Left forelimb (tissue), 1 donor: ENCODE measurements around the gene LRRC49.
"Not testable (repeated sequence)": the region's sequence is repeated elsewhere in the genome, so short reads cannot be mapped to it uniquely, and the experiment has no call there.

Experiments
- DNase-seq: peaks from one replicate; pipeline ENCODE4 v3.0.0-alpha.2; 2018; ENCODE audit warnings: low spot score

The LRRC49 gene

DNA sequence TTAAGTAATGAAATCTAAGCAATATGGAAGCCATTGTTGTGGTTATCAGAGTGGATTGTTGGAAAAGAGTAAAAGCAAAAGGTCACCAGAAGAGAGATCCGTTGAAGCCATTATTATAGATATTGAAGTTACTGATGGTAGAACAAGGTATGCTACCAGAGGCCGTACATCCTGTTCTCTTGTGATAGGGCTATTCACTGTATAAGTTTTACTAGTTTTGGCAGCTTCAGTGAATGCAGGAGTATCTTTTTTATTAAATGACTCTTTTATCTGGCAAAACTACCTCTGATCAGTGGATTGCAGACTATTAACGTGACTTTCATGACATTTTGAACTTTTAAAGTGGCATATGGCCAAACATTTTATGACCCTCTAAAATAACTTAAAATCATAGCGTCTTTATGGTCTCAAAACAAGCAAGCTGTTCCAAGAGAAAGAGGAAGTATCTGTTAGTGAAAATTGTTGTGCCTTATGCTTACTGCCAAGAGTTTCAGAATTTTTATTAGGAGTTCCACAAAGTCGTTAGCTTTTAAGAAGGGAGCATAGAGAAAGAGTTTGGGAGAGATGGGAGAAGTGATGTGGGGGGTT lies 102.9 kb downstream of the LRRC49 start:
- no peak for DNase-seq

DNA sequence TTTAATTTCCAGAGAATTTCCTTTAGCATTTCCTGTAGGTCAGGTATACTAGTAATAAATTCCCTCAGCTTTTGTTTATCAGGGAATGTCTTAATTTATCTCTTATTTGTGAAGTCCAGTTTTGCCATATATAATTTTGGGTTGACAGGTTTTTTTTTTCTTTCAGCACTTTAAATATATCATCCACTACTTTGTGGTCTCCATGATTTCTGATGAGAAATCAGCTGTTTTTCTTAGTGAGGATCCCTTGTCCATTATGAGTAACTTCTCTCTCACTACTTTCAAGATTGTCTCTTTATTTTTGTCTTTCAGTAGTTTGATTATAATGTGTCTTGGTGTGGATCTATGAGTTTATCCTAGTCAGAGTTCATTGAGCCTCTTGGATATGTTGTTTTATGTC lies 105.7 kb downstream of the LRRC49 start:
- DNase-seq = no peak

DNA sequence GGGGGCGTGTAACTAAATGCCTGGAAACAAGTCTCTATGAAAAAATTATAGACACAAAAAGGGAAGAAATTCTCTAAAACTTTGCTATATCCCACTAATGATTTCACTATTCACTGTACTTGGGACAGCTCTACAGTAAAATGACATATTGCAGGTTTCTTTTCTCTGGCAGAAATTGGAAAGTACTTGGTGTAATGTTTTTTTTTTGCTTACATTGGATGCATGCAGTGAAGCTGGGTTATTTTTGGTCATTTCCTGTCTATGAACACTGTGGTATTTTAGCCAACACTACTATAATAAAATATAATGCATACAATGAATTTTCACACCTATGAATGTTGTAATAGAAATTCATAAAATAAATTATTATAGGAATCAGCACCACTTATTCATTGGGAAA lies 109.7 kb downstream of the LRRC49 start:
- DNase-seq = no peak

DNA sequence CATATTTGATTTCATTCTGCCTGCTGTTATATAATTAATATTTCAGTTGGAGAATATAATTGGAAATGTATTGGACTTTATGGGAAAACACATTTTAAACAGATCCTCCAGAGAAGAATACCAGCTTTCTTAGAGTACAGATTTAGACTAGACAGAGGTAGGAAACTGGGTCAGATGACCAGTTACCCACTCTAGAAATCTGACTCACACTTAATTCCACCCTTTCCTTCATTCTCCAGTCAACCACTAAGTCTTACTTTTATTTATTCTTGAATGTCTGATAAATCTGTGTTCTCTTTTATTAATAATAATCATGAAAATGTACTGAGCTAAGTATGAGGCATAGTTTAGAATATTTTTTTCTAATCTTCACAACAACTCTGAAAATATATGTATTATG lies 110.7 kb downstream of the LRRC49 start:
- DNase-seq = no peak

DNA sequence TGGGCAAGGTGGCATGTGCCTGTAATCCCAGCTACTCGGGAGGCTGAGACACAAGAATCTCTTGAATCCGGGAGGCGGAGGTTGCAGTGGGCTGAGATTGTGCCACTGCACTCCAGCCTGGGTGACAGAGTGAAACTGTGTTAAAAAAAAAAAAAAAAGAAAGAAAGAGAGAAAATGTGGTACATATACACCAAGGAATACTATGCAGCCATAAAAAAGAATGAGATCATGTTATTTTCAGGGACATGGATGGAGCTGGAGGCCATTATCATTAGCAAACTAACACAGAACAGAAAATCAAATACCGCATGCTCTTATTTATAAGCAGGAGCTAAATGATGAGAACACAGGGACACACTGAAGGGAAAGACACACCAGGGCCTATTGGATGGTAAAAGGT lies 111.9 kb downstream of the LRRC49 start:
- not testable (repeated sequence) for DNase-seq

DNA sequence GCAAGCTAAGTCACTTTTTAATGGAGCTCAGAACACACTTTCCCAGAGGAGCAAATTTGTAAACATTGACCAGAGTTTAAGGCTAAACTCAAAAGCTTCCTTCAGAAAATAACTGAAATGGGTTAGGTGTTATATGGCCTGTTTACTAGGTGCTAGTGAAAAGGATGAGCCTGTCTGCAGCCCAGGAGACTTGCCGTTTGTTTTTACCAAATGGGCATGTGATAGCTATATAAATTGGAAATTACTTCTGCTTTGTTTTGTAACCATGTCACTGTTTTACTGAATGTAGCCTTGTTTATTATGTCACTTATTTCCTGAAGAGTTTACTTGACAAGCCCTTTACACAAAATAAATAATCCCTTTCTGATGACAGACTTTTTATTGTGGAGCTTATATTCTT lies 113.3 kb downstream of the LRRC49 start:
- DNase-seq = no peak

DNA sequence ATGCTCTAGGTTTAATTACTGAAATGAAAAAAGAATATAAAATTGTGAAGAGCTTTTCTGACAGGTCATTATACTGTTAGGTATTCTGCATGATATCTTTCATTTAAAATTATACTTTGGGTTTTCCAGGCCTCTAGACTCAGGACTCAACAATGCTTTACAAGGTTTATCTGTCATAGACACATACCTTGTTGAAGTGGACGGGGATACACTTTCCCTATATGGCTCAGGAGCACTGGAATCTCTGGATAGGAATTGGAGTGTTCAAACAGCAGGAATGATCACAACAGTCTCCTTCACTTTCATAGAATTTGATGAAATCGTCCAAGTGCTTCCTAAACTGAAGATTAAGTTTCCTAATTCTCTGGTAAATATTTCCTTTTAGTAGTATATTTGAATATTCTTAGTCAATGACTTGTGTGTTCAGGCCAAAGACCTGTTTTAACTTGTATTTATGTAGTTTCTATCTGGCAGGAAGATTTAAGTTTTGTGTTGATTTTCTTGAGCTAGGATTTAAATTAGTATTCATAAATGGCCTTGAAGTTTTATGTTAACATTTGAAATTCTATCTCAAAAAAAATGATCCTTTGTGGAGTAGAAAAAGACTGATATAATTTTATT lies 115.7 kb downstream of the LRRC49 start:
- no peak for DNase-seq

DNA sequence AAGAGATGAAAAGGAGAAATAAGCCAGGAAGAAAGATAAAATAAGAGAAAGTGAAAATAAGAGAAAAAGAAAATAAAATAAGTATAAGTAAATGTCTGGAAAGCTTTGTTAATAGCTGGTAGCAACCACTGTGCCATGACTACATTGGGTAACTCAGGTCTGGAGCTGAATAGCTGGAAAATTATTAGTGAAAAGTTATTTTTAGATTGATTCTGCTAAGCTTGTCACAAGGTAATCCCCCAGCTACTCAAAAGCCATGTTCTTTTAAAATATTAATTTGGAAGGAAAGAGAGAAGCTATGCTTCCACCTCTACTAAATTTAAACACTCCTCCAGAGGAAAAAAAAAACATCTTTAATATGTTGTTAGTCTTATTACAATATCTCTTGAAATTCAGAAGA lies 117.8 kb downstream of the LRRC49 start:
- no peak for DNase-seq

DNA sequence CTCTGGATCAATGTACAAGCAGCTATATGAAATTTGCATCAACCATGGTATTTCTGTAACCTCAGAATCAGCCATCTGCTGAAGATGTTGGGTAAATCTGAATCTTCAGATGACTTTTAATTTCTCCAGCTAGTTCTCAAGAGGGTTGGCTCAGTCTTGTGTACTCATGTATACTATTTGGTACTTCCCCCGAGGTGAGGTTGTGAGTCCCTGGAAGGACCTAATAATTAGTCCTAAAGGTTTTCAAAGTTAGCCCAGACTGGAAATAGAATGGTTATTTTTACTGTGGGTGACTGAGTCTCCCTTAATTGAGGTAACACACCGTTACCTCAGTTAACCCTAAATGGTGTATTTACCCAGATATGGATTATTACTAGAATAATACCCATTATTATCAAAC lies 118.4 kb downstream of the LRRC49 start:
- DNase-seq = no peak

DNA sequence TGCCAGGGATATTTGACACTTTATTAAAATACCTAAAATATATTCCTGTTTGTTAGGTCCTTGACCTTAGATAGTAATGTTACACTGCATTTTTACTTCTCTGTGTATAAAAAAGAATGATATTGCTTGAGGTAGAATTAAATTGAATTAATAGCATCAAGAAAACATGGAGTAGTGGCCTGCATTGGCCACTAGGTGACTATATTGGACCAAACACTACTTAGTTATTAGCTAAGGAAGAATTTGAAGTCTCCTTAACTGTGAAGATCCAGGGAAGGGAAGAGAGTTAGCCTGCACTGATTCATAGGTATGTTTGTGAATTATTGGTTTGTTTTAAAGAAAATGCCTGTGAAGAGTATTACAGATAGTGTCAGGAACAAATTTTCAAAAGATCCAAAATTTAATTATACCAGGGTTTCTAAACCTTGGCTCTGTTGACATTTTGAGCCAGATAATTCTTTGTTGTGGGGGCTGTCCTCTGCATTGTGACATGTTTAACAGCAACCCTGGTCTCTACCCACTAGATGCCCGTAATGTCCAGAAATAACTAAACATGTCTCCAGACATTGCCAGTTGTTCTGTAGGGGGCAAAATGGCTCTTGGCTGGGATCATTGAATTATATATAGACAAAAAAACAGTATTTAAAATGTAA lies 119.0 kb downstream of the LRRC49 start:
- DNase-seq = no peak

DNA sequence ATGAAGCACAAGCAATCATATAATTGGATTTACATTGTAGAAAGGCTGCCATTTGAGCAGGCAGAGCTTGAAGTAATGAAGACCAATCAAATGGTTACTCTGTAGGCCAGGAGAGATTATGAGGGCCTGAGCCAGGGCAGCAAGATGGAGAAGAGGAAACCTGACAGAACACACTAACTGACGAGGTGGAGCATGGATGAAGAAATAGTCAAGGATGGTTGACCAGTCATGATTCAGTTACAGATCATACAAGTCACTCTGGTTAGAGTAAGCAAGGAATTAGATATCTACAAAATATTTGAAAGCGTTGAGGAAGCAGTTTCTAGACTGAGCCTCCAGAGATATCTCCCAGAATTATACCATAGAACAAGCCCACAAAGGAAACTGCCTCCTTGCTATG lies 120.8 kb downstream of the LRRC49 start:
- no peak for DNase-seq

DNA sequence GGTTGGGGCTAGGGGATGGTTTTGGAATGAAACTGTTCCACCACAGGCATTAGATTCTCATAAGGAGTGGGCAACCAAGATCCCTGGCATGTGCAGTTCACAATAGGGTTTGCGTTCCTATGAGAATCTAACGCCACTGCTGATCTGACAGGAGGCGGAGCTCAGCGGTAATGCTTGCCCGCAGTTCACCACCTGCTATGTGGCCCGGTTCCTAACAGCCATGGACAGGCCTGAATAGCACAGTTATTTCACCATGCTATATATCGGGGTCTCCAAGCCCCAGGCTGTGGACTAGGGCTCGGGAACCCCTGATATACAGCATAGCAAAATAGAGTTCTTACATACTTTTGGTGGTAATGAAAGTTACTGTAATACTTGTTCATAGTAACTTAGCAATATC lies 122.7 kb downstream of the LRRC49 start:
- DNase-seq = no peak

DNA sequence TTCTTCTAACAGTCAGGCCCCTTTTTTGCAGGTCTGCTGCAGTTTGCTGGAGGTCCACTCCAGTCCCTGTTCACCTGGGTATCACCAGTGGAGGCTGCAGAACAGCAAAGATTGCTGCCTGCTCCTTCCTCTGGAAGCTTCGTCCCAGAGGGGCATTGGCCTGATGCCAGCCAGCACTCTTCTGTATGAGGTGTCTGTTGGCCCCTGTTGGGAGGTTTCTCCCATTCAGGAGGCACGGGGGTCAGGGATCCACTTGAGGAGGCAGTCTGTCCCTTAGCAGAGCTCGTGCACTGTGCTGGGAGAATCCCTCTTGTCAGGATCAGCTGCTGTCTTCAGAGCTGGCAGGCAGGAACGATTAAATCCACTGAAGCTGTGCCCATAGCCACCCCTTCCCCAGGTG lies 138.6 kb downstream of the LRRC49 start:
- not testable (repeated sequence) for DNase-seq

DNA sequence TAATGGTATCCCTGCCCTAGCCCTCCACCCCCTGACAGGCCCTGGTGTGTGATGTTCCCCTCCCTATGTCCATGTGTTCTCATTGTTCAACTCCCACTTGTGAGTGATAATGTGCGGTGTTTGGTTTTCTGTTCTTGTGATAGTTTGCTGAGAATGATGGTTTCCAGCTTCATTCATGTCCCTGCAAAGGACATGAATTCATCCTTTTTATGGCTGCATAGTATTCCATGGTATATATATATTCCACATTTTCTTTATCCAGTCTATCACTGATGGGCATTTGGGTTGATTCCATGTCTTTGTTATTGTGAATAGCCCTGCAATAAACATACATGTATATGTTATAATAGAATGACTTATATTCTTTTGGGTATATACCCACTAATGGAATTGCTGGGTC lies 142.9 kb downstream of the LRRC49 start:
- DNase-seq = not testable (repeated sequence)

DNA sequence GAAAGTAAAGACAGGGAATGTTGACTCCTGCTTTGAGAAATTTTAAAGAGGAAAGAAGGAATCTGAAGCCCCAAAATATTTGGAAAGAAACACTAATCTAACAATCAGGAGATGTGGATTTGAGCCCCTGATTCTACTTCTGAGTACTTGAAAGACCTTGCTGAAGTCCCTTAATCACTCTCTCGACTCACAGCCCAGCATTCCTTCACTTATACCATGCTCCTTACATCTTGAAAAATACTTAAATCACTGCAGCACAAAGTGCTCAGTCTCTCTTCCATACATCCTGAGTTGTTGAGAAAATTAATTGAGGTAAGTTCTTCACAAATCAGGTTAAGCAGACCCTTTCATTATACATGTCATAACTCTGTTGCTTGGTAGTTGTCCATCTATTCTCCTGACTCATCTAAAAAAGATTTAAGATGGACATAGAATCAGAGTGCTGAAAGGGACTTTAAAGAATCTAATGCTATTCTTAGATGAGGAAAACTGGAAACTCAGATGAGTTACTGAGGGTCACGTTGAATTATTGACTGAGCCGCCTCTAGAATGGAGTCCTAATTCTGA lies 149.8 kb downstream of the LRRC49 start:
- DNase-seq = no peak

DNA sequence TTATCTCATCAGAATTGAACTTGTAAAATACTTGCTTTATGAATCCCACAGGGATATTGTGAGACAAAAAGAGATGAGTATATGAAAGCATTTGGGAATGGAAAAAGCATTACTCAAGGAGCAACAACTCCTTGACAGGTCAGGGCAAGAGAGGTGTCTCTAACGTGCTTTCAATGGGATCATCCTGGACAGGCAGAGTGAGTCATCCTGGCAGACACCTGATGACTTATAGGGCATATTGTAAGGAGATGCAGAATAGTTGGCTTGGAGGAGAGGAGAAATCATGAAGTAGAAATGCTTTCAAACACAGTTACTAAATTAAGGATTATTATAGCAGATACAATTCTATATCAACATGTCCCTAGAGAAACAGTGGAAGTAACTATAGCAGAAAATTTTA lies 150.7 kb downstream of the LRRC49 start:
- no peak for DNase-seq

DNA sequence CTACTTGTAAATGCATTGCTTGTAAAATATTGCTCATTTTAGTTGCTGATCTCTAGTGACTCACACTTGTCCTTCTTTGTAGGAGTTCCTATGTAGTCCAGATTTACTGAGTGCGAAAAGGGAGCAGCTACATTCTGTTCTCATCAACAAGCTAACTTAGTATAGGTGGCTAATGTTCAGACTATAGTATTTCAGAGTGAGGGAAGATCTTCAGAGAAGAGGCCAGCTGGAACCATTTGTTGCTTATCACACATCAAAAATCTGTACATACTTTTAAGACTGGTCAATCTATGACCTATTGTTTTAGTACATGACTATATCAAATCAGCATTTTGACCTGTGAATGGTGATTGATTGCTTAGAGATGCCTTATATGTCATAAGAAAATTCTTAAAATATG lies 151.4 kb downstream of the LRRC49 start:
- DNase-seq = no peak

DNA sequence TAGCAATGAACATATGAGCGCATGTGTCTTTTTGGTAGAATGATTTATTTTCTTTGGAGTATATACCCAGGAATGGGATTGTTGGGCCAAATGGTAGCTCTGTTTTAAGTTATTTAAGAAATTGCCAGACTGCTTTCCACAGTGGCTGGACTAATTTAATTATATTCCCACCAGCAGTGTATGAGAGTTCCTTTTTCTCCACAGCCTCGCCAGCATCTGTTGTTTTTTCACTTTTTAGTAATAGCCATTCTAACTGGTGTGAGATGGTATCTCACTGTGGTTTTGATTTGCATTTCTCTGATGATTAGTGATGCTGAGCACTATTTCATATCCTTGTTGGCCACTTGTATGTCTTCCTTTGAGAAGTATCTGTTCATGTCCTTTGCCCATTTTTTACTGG lies 153.5 kb downstream of the LRRC49 start:
- not testable (repeated sequence) for DNase-seq

DNA sequence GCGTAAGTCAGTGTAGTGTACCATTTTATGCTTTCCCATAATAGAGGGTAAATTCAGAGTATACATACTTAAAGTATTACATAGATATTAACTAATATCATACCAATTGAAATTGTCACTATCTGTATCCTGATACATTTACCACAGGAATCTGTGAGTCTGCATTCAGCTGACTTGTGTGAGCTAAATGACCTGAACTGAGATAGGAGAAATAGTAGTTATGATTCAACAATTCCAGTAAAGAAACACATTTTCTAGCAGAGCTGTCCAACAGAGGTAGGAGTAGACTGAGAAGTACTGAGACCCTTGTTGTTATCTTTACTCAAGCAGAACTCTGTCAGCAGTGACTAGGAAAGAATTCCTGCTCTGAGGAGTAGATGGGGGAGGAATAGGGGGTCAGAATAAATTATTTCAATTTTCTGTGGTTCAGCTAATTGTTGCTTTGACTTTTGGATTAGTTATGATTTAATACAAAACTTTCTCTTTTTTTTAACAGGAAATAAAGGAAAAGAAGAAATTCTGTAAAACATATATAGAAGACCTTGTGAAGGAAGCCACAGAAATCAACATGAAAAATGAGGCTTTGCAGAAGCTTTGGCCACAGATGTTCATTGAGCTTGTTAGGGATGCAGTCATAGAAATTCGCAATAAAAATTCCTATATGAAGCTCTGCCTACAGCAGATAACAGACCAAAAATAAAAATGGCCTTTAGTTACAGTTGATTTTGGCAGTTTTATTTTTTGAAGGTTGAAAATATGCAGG lies 156.5 kb downstream of the LRRC49 start:
- no peak for DNase-seq

DNA sequence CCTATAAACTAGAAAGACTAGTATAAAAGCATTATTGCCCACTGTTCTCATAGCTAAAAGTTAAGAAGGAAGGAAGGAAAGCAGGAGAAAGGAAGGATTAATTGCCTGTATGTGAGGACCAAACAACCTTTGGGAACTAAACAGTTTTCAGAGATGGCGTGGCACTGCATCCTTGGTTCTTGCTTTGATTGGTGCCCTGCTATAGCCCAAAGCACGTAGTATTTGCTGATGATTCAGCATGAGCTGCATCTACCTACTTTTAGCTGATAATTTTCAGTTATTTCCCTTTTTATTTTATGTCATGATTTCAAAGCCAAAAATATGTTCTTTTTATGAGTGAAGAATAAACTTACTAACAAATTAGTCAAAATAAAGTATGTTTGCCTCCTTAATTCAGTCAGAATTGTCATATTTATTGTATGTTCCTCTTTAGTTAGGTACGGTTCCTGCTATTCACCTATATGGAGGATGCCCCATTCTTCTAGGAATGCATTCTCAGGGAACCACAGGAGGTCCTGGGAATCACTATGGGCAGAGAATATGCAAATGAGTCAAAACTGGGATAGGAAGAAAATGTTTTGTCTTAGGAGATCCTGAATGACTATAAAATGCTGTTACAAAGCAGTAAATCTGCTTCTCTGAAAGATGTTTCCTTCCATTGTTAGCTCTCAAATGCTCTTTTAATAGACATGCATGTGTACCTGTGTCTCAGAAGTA lies 157.2 kb downstream of the LRRC49 start:
- DNase-seq = no peak

DNA sequence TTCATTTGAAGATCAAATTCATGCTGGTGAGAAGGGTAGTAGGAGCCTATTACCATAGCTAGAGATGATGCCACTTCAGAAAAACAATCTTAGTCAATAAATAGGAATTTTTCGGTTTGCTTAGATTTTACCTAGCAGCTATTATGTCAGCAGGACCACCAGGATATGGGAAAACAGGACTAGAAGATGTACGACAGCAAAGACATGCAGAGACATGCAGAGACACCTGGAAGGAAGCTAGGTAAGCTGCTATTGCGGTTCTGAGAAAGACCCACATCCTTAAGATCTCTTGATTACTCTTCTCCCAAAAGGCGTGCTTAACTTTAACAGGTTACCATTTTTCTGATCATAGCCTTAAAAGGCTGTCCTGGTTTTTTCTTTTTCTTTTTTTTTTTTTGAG lies 157.8 kb downstream of the LRRC49 start:
- DNase-seq = no peak

DNA sequence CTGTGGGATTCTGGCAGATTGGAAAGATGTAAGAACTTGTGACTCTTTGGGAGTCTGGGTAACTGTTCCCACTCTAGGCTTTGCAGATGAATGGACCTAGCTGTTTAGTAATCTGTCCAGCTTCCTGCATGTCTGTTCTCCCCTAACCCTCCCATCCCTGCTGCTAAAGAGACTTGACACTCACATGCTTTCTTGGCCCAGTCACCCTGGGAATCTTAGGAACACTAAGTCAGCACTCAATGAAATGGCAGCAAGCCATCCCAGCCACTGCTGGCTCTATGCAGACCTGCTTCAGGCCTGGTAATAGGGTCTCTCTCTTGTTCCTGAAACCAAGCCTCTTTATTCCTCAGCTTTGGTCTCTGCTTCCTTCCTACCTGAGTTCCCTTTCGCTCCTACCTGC lies 158.9 kb downstream of the LRRC49 start:
- DNase-seq = no peak
